M059J (cell line): ENCODE data around the gene BARX1. TPM values are rescaled to one million over a fixed set of nuclear protein-coding genes. Genes with fewer than 3 reads are reported as not detected.

ENCODE experiments used
- DNase-seq: peaks from one replicate; pipeline ENCODE4 v3.0.0-alpha.2; 2012; ENCODE audit warnings: low read depth
- total RNA-seq: library from RNA; depleted of rRNA; stranded (reverse); fragments of >200 nt; shearing (Covaris generic); gene quantifications from 2 replicates; pipeline ENCODE4 v1.2.3, GENCODE V29; 2014

BARX1 gene
- total RNA-seq, 1 experiment from 2014 or later: 0.69 TPM

GRCh38 chr9:93917121-93917853 lies 37.9 kb downstream of the BARX1 start:
- no peak for DNase-seq

- DNase-seq: no peak
Measured at GRCh38 chr9:93916358-93916757, 38.8 kb downstream of the BARX1 start.

GRCh38 chr9:93911801-93912554 lies 43.2 kb downstream of the BARX1 start:
- DNase-seq: no peak

- DNase-seq: no peak
Measured at GRCh38 chr9:93911136-93911745, 43.9 kb downstream of the BARX1 start.

GRCh38 chr9:93910598-93910997 lies 44.6 kb downstream of the BARX1 start:
- DNase-seq: no peak

GRCh38 chr9:93910196-93910595 lies 45.0 kb downstream of the BARX1 start:
- DNase-seq: no peak

- no peak for DNase-seq
Measured at GRCh38 chr9:93909242-93909616, 45.9 kb downstream of the BARX1 start.

GRCh38 chr9:93908591-93909241 lies 46.4 kb downstream of the BARX1 start:
- no peak for DNase-seq

GRCh38 chr9:93907551-93908199 lies 47.5 kb downstream of the BARX1 start:
- DNase-seq: no peak

- no peak for DNase-seq
Measured at GRCh38 chr9:93906195-93906880, 48.8 kb downstream of the BARX1 start.

- DNase-seq: no peak
Measured at GRCh38 chr9:93905473-93906133, 49.6 kb downstream of the BARX1 start.

GRCh38 chr9:93904649-93905472 lies 50.3 kb downstream of the BARX1 start:
- DNase-seq: no peak

- DNase-seq: no peak
Measured at GRCh38 chr9:93903886-93904648, 51.1 kb downstream of the BARX1 start.

- no peak for DNase-seq
Measured at GRCh38 chr9:93902780-93903655, 52.1 kb downstream of the BARX1 start.

- no peak for DNase-seq
Measured at GRCh38 chr9:93902051-93902779, 52.9 kb downstream of the BARX1 start.
